DND-41 (cell line): ENCODE measurements around the gene CNIH2.

Experiments used
- CTCF ChIP-seq: IDR thresholded peaks from 2 replicates; pipeline ENCODE4 v1.5.1; 2012; ENCODE audit warnings: borderline replicate concordance, low read length, moderate library complexity, mild to moderate bottlenecking; ENCODE audit not compliant: poor library complexity, severe bottlenecking; ENCODE audit errors: extremely low read depth
- EZH2 ChIP-seq: IDR thresholded peaks from 3 replicates; pipeline ENCODE4 v1.6.1; 2012; ENCODE audit warnings: borderline replicate concordance, low read depth, mild to moderate bottlenecking, moderate library complexity, low read length, inconsistent platforms; ENCODE audit not compliant: severe bottlenecking

GRCh38 chr11:66266378-66267038 is 11.5 kb upstream of the CNIH2 start:
- TF ChIP-seq CTCF (no peak), EZH2 (no peak)
